Measurements from ENCODE around the gene ZFYVE26. TPM values are rescaled to one million over a fixed set of nuclear protein-coding genes. Genes with fewer than 3 reads are reported as not detected.

ZFYVE26 gene
- total and polyA plus RNA-seq, 2 of the 8 experiments (the other 6 are each of a cell fraction or from before 2014, with no cell fraction given), result 13.0 to 23.3 TPM

DNA sequence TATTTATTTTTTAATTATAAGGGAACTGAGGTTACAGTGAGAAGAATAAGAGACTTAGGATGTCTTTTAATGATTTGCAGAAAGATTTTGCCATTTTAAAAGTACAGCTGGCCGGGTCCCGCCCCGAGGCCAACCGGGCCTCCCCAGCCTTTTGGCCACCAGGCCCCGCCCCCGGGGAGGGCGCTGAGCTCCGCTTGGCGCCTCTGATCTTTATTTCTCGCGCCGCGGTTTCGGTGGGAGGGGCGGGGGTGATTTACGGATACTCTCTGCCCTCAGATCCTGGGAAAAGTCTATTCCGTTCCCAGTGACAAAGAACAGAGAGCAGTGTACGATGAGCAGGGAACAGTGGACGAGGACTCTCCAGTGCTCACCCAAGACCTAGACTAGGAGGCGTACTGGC is 17.7 kb downstream of the ZFYVE26 start (continued):
- TF ChIP-seq BRCA1 (IDR thresholded peaks at IDR 0.05; ENCODE audit: low read depth, low read length) (no peak), TAF7 (optimal IDR thresholded peaks at IDR 0.05; ENCODE audit: borderline replicate concordance, low read depth, low read length) (no peak), CEBPB (IDR thresholded peaks at IDR 0.05; ENCODE audit: low read depth, low read length) (no peak), ZNF274 (IDR thresholded peaks at IDR 0.05; ENCODE audit: borderline replicate concordance, extremely low read depth, low read length) (no peak), RNF2 (IDR thresholded peaks at IDR 0.05; ENCODE audit: borderline replicate concordance, low read depth, low read length, missing control alignments, poor library complexity, severe bottlenecking) (no peak), EZH2 (IDR thresholded peaks at IDR 0.05; ENCODE audit: low read depth, low read length, severe bottlenecking) (no peak), TCF12 (IDR thresholded peaks at IDR 0.05; ENCODE audit: low read depth, low read length) (no peak)
- TF ChIP-seq, protein P1, sequence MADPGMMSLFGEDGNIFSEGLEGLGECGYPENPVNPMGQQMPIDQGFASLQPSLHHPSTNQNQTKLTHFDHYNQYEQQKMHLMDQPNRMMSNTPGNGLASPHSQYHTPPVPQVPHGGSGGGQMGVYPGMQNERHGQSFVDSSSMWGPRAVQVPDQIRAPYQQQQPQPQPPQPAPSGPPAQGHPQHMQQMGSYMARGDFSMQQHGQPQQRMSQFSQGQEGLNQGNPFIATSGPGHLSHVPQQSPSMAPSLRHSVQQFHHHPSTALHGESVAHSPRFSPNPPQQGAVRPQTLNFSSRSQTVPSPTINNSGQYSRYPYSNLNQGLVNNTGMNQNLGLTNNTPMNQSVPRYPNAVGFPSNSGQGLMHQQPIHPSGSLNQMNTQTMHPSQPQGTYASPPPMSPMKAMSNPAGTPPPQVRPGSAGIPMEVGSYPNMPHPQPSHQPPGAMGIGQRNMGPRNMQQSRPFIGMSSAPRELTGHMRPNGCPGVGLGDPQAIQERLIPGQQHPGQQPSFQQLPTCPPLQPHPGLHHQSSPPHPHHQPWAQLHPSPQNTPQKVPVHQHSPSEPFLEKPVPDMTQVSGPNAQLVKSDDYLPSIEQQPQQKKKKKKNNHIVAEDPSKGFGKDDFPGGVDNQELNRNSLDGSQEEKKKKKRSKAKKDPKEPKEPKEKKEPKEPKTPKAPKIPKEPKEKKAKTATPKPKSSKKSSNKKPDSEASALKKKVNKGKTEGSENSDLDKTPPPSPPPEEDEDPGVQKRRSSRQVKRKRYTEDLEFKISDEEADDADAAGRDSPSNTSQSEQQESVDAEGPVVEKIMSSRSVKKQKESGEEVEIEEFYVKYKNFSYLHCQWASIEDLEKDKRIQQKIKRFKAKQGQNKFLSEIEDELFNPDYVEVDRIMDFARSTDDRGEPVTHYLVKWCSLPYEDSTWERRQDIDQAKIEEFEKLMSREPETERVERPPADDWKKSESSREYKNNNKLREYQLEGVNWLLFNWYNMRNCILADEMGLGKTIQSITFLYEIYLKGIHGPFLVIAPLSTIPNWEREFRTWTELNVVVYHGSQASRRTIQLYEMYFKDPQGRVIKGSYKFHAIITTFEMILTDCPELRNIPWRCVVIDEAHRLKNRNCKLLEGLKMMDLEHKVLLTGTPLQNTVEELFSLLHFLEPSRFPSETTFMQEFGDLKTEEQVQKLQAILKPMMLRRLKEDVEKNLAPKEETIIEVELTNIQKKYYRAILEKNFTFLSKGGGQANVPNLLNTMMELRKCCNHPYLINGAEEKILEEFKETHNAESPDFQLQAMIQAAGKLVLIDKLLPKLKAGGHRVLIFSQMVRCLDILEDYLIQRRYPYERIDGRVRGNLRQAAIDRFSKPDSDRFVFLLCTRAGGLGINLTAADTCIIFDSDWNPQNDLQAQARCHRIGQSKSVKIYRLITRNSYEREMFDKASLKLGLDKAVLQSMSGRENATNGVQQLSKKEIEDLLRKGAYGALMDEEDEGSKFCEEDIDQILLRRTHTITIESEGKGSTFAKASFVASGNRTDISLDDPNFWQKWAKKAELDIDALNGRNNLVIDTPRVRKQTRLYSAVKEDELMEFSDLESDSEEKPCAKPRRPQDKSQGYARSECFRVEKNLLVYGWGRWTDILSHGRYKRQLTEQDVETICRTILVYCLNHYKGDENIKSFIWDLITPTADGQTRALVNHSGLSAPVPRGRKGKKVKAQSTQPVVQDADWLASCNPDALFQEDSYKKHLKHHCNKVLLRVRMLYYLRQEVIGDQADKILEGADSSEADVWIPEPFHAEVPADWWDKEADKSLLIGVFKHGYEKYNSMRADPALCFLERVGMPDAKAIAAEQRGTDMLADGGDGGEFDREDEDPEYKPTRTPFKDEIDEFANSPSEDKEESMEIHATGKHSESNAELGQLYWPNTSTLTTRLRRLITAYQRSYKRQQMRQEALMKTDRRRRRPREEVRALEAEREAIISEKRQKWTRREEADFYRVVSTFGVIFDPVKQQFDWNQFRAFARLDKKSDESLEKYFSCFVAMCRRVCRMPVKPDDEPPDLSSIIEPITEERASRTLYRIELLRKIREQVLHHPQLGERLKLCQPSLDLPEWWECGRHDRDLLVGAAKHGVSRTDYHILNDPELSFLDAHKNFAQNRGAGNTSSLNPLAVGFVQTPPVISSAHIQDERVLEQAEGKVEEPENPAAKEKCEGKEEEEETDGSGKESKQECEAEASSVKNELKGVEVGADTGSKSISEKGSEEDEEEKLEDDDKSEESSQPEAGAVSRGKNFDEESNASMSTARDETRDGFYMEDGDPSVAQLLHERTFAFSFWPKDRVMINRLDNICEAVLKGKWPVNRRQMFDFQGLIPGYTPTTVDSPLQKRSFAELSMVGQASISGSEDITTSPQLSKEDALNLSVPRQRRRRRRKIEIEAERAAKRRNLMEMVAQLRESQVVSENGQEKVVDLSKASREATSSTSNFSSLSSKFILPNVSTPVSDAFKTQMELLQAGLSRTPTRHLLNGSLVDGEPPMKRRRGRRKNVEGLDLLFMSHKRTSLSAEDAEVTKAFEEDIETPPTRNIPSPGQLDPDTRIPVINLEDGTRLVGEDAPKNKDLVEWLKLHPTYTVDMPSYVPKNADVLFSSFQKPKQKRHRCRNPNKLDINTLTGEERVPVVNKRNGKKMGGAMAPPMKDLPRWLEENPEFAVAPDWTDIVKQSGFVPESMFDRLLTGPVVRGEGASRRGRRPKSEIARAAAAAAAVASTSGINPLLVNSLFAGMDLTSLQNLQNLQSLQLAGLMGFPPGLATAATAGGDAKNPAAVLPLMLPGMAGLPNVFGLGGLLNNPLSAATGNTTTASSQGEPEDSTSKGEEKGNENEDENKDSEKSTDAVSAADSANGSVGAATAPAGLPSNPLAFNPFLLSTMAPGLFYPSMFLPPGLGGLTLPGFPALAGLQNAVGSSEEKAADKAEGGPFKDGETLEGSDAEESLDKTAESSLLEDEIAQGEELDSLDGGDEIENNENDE (IDR thresholded peaks at IDR 0.05; ENCODE audit: insufficient replicate concordance, low read length), result no peak

Data from H1 (cell line).